Spleen (tissue), 7 donors: ENCODE data around the gene UBA7.

Source experiments
- CTCF ChIP-seq, 11 experiments: fragments of 200-600 bp in 7 of 11; fragments of 450-650 bp in 4 of 11; sonication (generic) in 4 of 11; IDR thresholded peaks in 8 of 11; conservative IDR thresholded peaks in 3 of 11; 1 replicate in 7 of 11; 2 replicates in 4 of 11; pipeline versions ENCODE4 v1.4.0 to v1.8.0; 2016 to 2021; ENCODE audit warnings: antibody characterized with exemption in 11 of 11, inconsistent platforms in 4 of 11, mild to moderate bottlenecking in 1 of 11
- POLR2A ChIP-seq, 3 donors: fragments of 450-650 bp; IDR thresholded peaks; one replicate each; pipeline ENCODE4 v1.5.1; 2017; ENCODE audit warnings: antibody characterized with exemption in 3 of 3, mild to moderate bottlenecking in 1 of 3
- POLR2AphosphoS5 ChIP-seq, 3 donors: sonication (generic); formaldehyde crosslinking; IDR thresholded peaks; one replicate each; pipeline ENCODE4 v1.5.1; 2017; ENCODE audit warnings: antibody characterized with exemption in 3 of 3
- donor health status: DM: no; HTN: no; CAD: no; lungs with moderate emphysema.
- donor health status: DM: no; HTN: no; CAD: no.
- donor health status: DM: no; HTN: no; CAD: no.

- TF ChIP-seq CTCF (IDR thresholded peaks at IDR 0.05 in 8 of 11, conservative IDR thresholded peaks at IDR 0.05 in 3 of 11), result no peak
- no peak for TF ChIP-seq POLR2AphosphoS5 (IDR thresholded peaks at IDR 0.05)
- TF ChIP-seq POLR2A (IDR thresholded peaks at IDR 0.05), result no peak
These were observed 747 bp downstream of the UBA7 start for GRCh38 chr3:49812916-49813496.
